HG02970 (cell line): ENCODE measurements around the gene BMP3.
A peak's percentile ranks its signal among the peaks of the same experiment; 100 is the strongest.

Experiments used
- ATAC-seq: cut with Tn5 transposase; IDR thresholded peaks from one replicate; pipeline ENCODE4 v1.9.1; 2021; ENCODE audit warnings: mild to moderate bottlenecking, moderate library complexity, moderate number of reproducible peaks; ENCODE audit not compliant: unreplicated experiment, low FRiP score

The BMP3 gene

DNA sequence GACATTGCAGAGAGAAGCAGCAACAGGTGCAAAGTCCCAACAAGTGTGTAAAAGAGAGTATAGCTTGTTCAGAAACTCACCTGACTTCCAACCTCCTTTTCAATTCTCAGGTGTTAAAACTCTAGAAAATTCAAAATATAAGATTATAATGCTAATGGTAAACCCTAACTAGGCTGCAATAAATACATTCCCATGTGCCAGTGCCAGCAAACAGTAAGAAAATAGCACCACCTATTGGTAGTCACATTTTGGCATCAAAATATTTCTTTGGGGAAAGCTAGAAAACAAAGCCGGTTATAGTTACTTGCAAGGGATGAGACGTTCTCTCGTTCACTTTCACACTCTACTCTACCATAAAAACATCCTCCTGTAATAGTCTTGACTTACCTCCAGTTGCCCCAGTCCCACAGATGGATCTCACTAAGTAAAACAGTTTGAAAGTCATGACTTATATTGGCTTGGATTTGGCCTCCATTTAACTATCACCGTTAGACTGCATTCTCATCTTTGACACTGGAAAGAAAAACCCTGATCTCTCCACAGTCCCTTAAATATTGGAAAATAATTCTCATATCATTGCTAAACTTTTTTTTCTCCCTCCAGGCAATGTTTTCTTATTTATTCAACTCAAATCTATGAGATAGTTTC, 9.6 kb downstream of the BMP3 start:
- no peak for ATAC-seq

DNA sequence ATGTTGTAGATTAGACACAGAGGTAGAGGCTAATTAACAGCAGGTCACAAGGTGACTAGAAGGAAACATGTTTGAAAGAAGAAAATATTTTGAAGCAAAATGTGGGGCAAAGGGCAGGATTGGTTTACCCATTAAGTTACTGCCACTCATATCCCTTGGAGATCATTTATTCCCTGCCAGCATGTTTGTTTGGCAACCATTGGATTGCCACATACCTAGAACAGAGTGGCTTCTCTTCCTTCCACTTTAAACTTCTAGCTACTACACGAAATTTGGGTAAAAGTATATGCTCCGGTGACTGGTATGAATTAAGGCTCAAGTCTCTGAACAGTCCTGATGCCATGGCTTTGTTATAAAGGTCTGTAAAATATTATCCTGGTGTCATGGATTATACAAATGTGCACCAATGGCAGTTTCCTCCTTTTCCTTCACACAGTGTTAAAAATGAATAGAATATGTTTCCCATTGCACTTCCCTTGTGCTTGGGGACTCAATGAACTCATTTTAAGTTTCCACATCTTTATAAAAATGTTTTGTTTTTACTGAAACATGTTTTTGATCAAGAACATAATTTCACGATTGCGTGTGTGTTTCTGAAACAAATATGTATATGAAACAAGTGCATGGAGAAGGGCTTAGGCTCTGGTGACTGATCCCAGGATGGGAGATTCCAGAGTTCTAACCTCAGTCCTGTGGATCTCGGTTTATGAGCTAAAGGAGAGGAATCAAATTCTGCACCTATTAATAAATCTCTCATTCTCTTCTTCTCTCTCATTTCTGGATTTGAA, 12.3 kb downstream of the BMP3 start:
- no peak for ATAC-seq

DNA sequence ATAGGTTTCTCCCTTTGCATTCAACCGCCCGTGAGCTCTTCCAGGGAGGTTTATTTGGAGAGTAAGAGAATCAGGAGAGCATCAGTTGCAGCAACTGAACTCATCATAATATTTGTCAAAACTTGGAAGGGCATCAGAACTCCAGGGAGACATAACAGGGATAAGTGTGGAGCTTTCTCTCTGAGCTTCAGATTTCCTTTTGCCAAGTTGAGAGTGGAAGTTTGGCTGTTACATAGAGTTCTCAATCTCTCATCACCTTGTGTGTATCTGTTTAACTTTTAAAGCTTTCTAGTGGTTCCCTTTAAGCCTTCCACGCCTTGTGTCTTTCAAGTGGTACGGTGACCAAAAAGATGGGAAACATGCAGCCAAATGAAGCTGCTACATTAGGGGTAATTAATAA, 18.8 kb downstream of the BMP3 start:
- ATAC-seq: no peak

DNA sequence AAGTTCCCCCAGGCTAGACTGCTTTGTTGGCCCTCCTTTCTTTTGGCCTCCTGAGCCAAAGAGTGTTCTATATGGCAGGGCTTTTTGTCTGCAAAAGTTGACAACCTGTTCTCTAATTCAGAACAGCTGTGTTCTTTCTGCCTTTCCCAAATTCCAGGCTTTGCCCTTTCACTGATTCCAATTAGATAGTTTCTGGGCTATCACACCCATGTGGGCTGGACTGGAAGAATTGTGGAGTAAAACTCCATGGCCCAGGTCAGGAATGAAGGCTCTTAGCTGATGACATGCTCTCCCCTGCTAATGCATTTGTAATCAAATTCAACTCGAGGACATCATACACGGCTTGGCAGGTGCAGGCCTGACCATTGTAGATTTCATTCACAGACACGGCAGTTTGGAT, 19.4 kb downstream of the BMP3 start:
- ATAC-seq: no peak

DNA sequence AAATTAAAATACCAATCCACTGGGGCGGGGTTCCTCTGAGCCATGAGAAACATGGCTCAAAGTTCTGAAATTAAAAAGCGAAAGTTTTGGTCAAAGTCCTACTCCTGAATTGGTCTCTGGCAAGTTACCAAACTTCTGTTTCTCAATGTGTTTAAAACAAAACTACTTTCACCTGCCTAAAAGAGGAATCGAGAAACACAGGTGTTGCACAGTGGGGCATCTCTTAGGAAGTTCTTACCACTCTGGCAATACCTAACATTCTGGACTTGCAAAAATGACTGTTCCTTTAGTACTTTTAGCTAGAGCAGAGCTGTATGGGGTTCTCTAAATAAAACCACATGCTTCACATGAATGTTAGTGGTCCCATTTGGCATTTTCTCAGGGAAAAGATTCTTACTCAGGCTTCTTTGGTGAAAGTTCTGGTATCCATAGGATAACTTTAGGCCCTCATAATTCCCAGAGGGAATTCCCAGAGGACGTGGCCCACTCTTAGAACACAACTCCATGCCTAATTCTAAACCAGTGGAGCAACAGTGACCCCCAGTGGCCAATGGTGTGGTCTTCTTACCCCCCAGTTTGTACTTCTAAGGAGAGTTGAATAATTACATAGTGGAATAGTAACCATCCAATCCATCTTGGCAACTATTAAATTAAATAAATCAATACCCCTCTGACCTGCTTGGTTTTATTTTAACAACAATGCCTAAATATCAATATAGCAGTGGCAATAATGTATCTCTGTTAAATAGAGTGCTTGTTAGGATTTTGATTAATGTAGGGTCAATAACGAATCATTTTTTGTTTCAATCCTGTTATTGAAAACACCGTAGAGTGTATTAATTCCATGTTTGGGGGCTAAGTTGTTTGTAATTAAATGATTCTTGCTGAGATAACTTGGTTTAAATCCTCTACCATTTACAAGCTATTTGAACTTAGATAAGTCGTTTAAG, 21.9 kb downstream of the BMP3 start:
- peak; percentile 94 for ATAC-seq

DNA sequence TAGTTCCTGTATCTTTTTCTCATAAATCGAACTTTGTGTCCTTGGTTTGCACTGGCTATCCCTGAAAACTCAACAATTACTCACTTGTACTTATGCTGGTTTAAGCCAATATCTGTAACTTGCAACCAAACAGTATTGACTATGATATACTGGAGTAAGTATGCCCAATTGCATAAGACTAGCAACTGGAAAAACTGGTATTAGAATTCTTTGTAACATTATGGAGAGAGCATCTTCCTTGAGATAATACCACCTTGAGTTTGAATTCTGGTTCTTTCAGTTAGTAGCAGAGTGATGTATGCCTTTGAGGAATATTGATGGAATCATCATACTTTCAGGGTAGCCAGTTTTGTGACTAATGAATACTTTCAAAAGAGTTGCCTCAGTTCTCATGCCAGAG, 28.1 kb downstream of the BMP3 start:
- no peak for ATAC-seq

DNA sequence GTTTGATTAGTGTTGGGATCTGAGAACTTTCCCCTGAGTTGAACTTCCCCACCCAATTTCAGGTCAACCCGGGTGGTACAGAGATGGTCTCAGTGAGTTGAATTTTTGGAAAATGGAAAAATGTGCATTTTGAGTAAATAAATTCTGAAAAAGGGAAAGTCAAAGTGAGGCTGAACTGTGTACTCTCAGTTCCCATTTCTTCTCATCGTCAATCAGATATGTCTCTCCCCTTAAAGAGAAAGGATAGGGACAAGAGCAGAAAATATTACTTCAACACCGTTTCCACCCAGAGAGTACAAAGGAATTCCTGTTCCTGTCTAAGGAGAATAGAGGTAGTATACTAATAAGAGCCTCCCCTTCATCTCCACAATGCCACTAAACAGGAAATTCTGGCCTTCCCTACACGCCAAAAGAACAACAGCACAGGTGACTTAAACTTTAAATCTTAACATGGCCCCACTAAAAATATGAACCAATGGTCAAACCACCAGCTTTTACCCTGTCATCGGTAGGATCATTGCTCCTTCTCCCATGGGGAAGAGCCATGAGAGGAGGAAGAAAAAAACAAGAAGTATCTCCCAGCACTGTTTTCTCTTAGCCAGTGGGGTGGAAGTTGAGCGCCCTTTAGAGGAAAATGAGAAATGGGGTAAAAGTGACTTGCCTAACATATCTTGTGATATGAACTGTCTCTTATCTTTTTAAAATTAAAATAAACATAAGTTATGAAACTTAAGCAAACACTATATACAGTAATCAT, 30.3 kb downstream of the BMP3 start:
- no peak for ATAC-seq

DNA sequence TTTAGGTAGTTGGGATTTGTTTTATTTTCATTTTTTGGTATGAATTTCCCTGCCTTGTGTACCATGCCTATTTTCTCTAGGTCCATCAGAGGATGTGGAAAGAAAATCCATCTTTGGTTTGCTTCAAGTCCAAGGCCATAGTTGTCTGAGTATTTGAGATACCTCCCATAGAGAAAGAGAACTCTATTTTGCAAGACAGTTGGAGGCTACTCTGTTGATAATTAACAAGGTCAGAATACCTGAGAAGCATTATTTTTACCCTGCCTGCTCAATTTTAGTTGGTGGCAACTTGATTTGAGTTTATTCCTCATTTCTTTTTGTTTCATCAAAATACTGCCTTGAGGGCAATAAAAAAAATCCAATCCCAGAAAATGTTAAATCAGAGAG, 30.8 kb downstream of the BMP3 start:
- no peak for ATAC-seq

DNA sequence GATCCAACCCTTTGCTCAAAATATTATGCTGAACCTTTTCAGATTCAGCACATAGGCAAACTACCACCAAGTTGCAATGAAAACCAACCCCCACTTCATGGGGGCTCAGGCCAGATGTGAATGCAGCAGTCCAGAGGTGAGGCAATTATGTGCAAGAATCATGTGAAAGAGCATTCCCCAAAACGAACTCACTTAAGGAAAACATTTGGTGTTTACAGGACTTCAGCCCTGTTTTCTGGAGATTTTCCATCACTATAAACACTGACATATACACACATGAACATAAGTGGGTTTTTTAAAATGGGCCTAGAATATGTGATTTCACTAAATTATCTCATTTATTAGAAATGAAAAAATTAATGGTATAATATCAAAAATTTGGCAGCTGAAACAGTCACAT, 31.5 kb downstream of the BMP3 start:
- ATAC-seq: no peak

DNA sequence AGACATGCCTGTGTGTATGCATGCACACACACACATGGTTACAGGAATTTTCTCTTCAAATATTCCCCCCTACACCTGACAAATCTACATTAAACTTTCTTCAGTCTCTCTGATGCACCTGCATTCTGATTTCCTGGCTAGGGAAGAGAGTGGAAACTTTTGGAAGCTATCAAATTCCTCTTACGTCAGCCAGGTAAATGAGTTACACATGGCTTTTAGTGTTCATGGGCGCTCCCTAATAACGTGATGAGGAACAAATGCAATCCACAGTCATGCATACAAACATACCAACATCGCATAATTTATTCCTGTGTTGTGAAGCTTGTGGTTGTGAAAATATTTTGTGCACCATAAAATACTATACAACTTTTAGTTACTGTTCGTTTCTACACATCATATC, 34.9 kb downstream of the BMP3 start:
- ATAC-seq: no peak

DNA sequence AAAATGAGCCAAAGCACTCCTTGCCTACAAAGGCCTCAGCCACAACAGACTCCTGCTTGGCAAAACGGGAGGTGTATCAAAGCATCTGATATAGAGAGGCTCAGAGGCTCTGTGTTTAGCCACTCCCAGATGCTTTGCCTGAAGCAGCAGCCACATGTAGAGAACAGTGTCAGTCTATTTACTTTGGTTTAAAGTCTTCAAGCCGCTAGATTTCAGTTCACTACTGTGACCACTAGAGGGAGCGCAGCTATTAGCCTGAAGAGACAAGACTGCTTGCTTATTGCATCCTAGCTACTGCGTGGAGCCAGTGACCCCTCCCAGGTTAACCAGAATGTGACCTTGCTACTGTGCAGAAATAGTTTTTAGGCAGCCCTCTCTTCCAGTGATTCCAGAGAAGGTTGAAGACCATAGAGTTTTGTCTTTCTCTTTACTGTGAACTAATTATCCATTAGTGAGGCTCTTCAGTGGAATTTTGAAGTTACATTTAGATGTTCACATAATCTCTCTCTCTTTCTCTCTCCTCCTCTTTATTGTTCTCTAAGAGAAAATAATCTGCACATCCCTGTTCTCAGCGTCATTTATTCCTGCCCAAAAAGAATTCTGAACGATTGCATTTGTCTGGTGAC, 39.3 kb downstream of the BMP3 start:
- ATAC-seq: peak; percentile 93

DNA sequence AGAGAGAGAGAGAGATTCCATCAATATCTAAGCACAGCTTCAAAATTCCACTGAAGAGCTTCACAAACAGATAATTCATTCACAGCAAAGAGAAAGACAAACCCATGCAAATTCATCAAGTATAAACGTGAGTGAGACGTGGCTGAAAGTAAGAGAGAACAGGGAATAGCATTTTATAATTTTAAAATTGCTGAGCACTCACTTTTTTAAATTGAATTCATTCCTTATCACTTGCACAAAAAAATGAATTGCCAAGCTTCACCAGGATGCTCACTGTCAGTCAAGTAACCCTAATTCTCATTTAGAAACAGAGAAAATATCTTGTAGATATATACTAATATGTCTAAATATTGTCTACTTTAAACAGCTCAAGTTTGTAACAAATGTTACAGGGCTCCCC, 40.5 kb downstream of the BMP3 start:
- no peak for ATAC-seq

DNA sequence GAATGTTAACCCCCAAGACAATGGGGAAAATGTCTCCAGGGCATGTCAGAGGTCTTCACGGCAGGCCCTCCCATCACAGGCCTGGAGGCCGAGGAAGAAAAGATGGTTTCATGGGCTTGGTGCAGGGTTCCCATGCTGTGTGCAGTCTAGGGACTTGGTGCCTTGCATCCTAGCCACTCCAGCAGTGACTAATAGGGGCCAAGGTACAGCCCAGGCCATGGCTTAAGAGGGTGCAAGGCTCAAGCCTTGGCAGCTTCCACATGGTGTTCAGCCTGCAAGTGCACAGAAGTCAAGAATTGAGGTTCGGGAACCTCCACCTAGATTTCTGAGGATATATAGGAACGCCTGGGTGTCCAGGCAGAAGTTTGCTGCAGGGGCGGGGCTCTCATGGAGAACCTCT, 50.6 kb downstream of the BMP3 start:
- ATAC-seq: no peak

DNA sequence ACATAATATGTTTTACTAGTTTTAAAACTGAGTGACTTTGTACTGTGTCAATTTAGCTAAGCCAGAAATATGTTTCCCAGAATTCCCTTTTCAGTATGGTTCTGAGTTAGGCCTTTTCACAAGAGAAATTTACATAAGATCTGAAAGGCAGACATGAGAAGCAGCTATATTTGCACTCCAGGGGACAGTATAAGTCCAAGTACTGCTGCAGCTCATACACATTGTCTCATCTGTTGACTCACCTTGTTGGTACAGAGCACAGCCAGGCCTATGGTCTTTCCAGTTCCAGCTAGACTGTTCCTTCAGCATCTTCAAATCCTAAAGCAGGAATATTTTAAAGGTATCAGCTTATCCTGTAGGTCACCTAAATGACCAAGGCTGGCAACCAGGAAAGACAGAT, 53.5 kb downstream of the BMP3 start:
- no peak for ATAC-seq

DNA sequence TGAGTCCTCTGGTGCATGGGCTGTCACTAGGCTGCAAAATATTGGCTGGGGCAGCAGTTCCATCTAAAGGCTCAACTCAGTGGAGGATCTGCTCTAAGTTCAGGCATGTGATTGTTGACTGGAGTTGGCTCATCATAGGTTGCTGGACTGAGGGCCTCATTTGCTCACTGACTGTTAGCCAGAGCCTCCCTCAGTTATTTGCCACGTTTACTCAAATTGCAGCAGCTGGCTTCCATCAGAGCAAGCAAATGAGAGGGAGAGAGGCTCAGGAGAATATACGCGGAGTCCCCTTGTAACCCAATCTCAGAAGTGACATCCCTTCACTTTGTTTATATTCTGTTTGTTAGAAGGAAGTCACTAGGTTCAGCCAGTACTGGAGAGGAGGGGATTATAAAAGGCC, 54.1 kb downstream of the BMP3 start:
- ATAC-seq: no peak

DNA sequence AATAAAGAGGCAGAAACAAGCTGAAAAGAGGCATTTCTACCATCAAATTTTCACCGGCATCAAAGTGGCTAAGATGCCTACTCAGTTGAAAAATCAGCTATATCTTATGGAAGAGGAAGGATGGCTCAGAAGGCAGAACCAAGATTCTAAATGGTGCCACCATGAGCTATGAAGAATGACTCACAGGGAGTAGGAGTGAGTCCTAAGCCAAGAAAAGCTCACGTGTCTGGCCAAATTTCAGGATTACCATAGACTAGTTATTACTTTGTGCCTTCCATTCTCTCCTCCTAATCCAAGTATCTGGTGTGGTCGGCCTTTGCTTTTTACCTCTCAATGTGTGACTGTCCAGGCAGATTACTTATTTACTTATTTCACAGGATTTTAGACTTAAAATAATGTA, 54.8 kb downstream of the BMP3 start:
- ATAC-seq: no peak

DNA sequence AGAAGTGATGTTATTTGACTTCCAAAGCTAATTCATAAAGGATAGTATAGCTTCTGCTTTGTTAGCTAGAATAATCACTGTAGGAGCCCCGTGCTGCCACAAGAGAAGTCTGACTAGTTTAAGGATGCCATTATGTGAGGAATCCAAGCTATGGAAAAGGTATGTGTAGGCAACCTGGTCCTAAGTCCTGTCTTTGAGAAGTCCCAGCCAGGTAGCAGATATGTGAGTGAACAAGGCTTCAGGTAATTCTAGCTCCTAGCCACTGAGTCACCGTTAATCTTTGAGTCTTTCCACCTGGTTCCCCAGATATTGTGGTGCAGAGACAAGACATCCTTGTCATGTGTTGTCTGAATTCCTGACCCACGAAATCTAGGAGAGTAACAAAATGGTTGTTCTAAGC, 55.5 kb downstream of the BMP3 start:
- ATAC-seq: no peak

DNA sequence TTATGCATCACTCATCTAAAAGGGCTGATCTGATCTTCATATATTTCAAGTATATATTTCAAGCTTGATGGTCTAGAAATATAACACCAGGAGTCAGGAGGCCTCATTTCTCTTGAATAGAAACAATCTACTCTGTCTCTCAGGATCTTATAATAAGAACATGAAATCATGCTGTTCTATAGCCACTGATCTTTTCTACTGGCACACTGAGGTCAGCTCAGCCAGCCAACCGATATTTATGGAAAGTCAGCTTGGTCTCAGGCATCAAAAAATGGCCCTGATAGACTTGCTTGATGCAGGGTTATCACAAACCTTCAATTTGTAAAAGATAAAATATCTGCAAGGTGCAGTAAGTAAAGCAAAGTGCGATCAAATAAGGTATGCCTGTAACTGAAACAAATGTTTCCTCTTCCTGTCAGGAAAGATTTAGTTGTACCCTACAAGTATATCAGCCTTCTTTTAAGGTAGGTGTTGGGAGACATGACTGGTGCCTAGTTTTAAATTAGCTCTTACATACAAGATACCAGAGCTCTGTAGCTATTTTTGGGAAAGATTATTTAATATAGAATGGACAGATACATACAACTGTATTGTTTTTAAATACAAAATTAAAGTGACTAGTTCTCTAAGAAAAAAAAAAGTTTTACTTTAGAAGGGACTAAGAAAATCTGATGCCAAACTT, 63.4 kb downstream of the BMP3 start:
- ATAC-seq: no peak

DNA sequence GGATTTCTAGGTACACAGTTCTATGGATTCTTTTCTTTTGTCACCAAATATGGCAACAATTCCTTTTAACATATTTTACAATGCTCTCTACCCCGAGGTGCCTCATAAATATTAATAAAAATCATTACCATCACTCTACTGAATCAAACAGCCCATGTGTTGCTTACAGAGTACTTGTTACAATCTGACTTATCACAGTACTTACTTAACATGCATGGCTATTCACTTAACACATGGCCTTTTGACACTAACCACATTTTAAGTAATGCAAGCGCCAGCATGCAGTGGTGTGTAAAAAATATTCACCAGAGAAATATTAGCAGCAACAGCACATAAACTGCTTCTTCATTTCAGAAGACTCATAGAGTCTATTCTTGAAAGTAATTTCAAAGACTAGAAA, 64.9 kb downstream of the BMP3 start:
- no peak for ATAC-seq

DNA sequence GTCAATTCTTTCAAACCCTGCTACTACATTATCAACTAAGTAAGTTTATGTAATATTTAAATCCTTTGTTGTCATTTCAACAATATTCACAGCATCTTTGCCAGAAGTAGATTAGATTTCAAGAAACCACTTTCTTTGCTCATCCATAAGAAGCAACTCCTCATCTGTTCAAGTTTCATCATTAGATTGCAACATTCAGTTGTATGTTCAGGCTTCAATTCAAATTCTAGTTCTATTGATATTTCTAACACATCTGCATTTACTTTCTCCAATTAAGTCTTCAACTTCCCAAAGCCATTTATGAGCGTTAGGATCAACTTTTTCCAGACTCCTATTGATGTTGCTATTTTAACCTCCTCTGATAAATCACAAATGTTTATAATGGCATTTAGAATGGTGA, 66.1 kb downstream of the BMP3 start:
- no peak for ATAC-seq
